T-cell (primary cell): ENCODE data around the gene EVI5L. TPM values are rescaled to one million over a fixed set of nuclear protein-coding genes. Genes with fewer than 3 reads are reported as not detected.
"Not testable (repeated sequence)": the region's sequence is repeated elsewhere in the genome, so short reads cannot be mapped to it uniquely, and the experiment has no call there.

Experiments
- ATAC-seq, 4 experiments: fragments of 200-7000 bp in 3 of 4; fragments of 150-1000 bp in 1 of 4; cut with Tn5 transposase; replicated peaks in 1 of 4; 1 replicate in 3 of 4; 2 replicates in 1 of 4; pipeline ENCODE4 v1.10.0; 2021; ENCODE audit warnings: moderate library complexity in 3 of 4, mild to moderate bottlenecking in 2 of 4, moderate number of reproducible peaks in 1 of 4
- CTCF ChIA-PET, 2 donors: fragments of 300-600 bp; sonication (Branson Sonifier 250); formaldehyde crosslinking; loops; one replicate each; lab custom pipeline; 2022; ENCODE audit warnings: antibody characterized with exemption in 2 of 2; lab: Charles Lee
- POLR2A ChIA-PET, 2 donors: fragments of 300-600 bp; sonication (Branson Sonifier 250); formaldehyde crosslinking; loops; one replicate each; lab custom pipeline; 2022; ENCODE audit warnings: antibody characterized with exemption in 2 of 2; lab: Charles Lee
- DNase-seq, 35 experiments: peaks; one replicate each; pipeline versions ENCODE4 v3.0.0 to v3.0.0-alpha.2; 2013 to 2023
- H3K27ac ChIP-seq: one replicate; pipeline ENCODE4 v1.5.1; 2013; ENCODE audit warnings: low read length
- H3K27me3 ChIP-seq, 2 experiments: replicated peaks in 1 of 2; 1 replicate in 1 of 2; 2 replicates in 1 of 2; pipeline versions ENCODE4 v1.6.1 to v1.7.0; 2013; ENCODE audit warnings: low read length in 1 of 2, mixed read lengths in 1 of 2; ENCODE audit not compliant: control insufficient read depth in 2 of 2, insufficient read depth in 2 of 2; ENCODE audit errors: extremely low read depth in 1 of 2
- H3K36me3 ChIP-seq, 2 donors: 1 replicate in 1 of 2; 2 replicates in 1 of 2; pipeline versions ENCODE4 v1.6.1 to v1.7.0; 2013; ENCODE audit warnings: low read length in 1 of 2; ENCODE audit not compliant: control insufficient read depth in 2 of 2, insufficient read depth in 1 of 2; ENCODE audit errors: extremely low read depth in 1 of 2
- H3K4me1 ChIP-seq, 2 experiments: 1 replicate in 1 of 2; 2 replicates in 1 of 2; pipeline versions ENCODE4 v1.6.1 to v1.7.0; 2013; ENCODE audit warnings: low read length in 2 of 2, mixed read lengths in 1 of 2; ENCODE audit not compliant: insufficient read depth in 2 of 2, control insufficient read depth in 1 of 2; ENCODE audit errors: extremely low read depth in 1 of 2
- H3K4me3 ChIP-seq, 2 donors: 1 replicate in 1 of 2; 2 replicates in 1 of 2; pipeline versions ENCODE4 v1.5.1 to v1.7.0; 2013; ENCODE audit warnings: mild to moderate bottlenecking in 2 of 2, low read length in 1 of 2, moderate library complexity in 1 of 2; ENCODE audit not compliant: control insufficient read depth in 1 of 2; ENCODE audit errors: extremely low read depth in 1 of 2
- H3K9me3 ChIP-seq: 2 replicates; pipeline ENCODE4 v1.7.0; 2013
- H3K27ac Mint-ChIP-seq, 2 donors: one replicate each; pipeline ENCODE4 v1.8.0; 2020 to 2021; ENCODE audit warnings: mild to moderate bottlenecking in 2 of 2, mixed read lengths in 2 of 2
- H3K27me3 Mint-ChIP-seq, 2 donors: one replicate each; pipeline ENCODE4 v1.8.0; 2021 to 2022; ENCODE audit warnings: mixed read lengths in 2 of 2
- H3K36me3 Mint-ChIP-seq: one replicate; pipeline ENCODE4 v1.8.0; 2021; ENCODE audit warnings: mixed read lengths
- H3K4me1 Mint-ChIP-seq, 3 donors: one replicate each; pipeline ENCODE4 v1.8.0; 2020 to 2022; ENCODE audit warnings: mixed read lengths in 3 of 3, mild to moderate bottlenecking in 1 of 3
- H3K4me3 Mint-ChIP-seq, 3 donors: one replicate each; pipeline ENCODE4 v1.8.0; 2020 to 2022; ENCODE audit warnings: mild to moderate bottlenecking in 3 of 3, mixed read lengths in 3 of 3, moderate library complexity in 3 of 3
- H3K9me3 Mint-ChIP-seq, 3 donors: one replicate each; pipeline ENCODE4 v1.8.0; 2020 to 2022; ENCODE audit warnings: mixed read lengths in 3 of 3
- WGBS: methylation state at CpG from one replicate; pipeline ENCODE4 v1.1.5; 2013; ENCODE audit warnings: missing lambda C conversion rate; ENCODE audit not compliant: insufficient coverage; 5-methylcytosine and 5-hydroxymethylcytosine counted together
- total RNA-seq, 35 experiments: library from RNA in 6 of 35; stranded (reverse) in 6 of 35; fragments of 120-200 nt in 1 of 35; gene quantifications; one replicate each; pipeline versions ENCODE4 v1.2.1 to v1.2.4 and lab custom pipeline; 2013 to 2026

The EVI5L gene
- total RNA-seq, 5 donors from 2014 or later (not counting 1 experiment from before 2014, with no cell fraction given), result 9.6 to 15.1 (median 13.7) TPM

GRCh38 chr19:7856109-7856591, 26.1 kb downstream of the EVI5L start:
- no peak overlapping the region for H3K27ac Mint-ChIP-seq
- ATAC-seq, result no peak
- H3K27me3 ChIP-seq, result peaks cover 0 to 77% of the 10 kb centered on the region in 2 experiments
- H3K4me3 ChIP-seq, result no peak overlapping the region
- no peak overlapping the region for H3K4me3 Mint-ChIP-seq
- peaks cover 0 to 17% of the 10 kb centered on the region in 2 experiments for H3K4me1 ChIP-seq
- POLR2A ChIA-PET, result no interaction called here
- H3K9me3 Mint-ChIP-seq, result no peaks in the 10 kb centered on the region
- H3K36me3 ChIP-seq, result peaks cover 0 to 6% of the 10 kb centered on the region in 2 donors
- peaks cover 0 to 7% of the 10 kb centered on the region in 2 donors for H3K27me3 Mint-ChIP-seq
- no peaks in the 10 kb centered on the region for H3K36me3 Mint-ChIP-seq
- DNase-seq, result no peak
- peaks cover 4 to 9% (median 6%) of the 10 kb centered on the region in 3 donors for H3K4me1 Mint-ChIP-seq
- 88% methylated on average over 5 of the region's 16 CpGs for WGBS
- CTCF ChIA-PET, result interaction anchor here in 1 of 2 donors (1.7 kb wide), 1 partner anchor 13 kb away, joined by 4 read pairs; no protein-coding TSS in a partner anchor
- H3K27ac ChIP-seq, result no peak overlapping the region
- H3K9me3 ChIP-seq, result no peaks in the 10 kb centered on the region

- Mint-ChIP-seq H3K27ac (no peak overlapping the region), H3K4me3 (no peak overlapping the region), H3K36me3 (no peaks in the 10 kb centered on the region), H3K9me3 (no peaks in the 10 kb centered on the region), H3K4me1 (peaks cover 6 to 16% (median 9%) of the 10 kb centered on the region in 3 donors), H3K27me3 (peaks cover 0 to 13% of the 10 kb centered on the region in 2 donors)
- ChIA-PET CTCF (interaction anchor here in 1 of 2 donors (1.7 kb wide), 1 partner anchor 12 kb away, joined by 4 read pairs; no protein-coding TSS in a partner anchor), POLR2A (no interaction called here)
- Histone ChIP-seq H3K4me1 (peaks cover 4 to 25% of the 10 kb centered on the region in 2 experiments), H3K27ac (no peak overlapping the region), H3K36me3 (peaks cover 0 to 6% of the 10 kb centered on the region in 2 donors), H3K27me3 (peaks cover 0 to 86% of the 10 kb centered on the region in 2 experiments), H3K4me3 (no peak overlapping the region), H3K9me3 (no peaks in the 10 kb centered on the region)
- ATAC-seq (no peak), DNase-seq (no peak)
- 91% methylated on average over 28 of the region's 38 CpGs for WGBS
Measured at GRCh38 chr19:7856679-7857663, 27.0 kb downstream of the EVI5L start.

GRCh38 chr19:7857727-7858108, 27.7 kb downstream of the EVI5L start:
- no peak overlapping the region for H3K4me3 ChIP-seq
- H3K4me1 ChIP-seq, result peaks cover 4 to 29% of the 10 kb centered on the region in 2 experiments
- Mint-ChIP-seq H3K27ac (no peak overlapping the region), H3K9me3 (no peaks in the 10 kb centered on the region), H3K4me1 (peaks cover 6 to 17% (median 9%) of the 10 kb centered on the region in 3 donors), H3K27me3 (peaks cover 0 to 14% of the 10 kb centered on the region in 2 donors), H3K4me3 (no peak overlapping the region), H3K36me3 (no peaks in the 10 kb centered on the region)
- peaks cover 0 to 6% of the 10 kb centered on the region in 2 donors for H3K36me3 ChIP-seq
- no peak overlapping the region for H3K27ac ChIP-seq
- CTCF ChIA-PET, result interaction anchor here in 1 of 2 donors (1.7 kb wide), 1 partner anchor 12 kb away, joined by 4 read pairs; no protein-coding TSS in a partner anchor
- ATAC-seq (no peak), DNase-seq (no peak)
- 74% methylated on average over 5 of the region's 8 CpGs for WGBS
- peaks cover 0 to 88% of the 10 kb centered on the region in 2 experiments for H3K27me3 ChIP-seq
- H3K9me3 ChIP-seq, result no peaks in the 10 kb centered on the region
- POLR2A ChIA-PET, result interaction anchor here (0.5 to 0.6 kb wide), 2 partner anchors 201 to 564 kb away, joined by 4 to 7 read pairs; partner anchors contain the start of gene INSR (in 1 of the 2)

GRCh38 chr19:7858109-7858770, 28.2 kb downstream of the EVI5L start:
- H3K27me3 ChIP-seq, result peaks cover 0 to 86% of the 10 kb centered on the region in 2 experiments
- Mint-ChIP-seq H3K27ac (no peak overlapping the region), H3K36me3 (no peaks in the 10 kb centered on the region), H3K27me3 (peaks cover 0 to 14% of the 10 kb centered on the region in 2 donors), H3K9me3 (no peaks in the 10 kb centered on the region), H3K4me3 (no peak overlapping the region), H3K4me1 (peaks cover 1 to 13% (median 5%) of the 10 kb centered on the region in 3 donors)
- H3K36me3 ChIP-seq, result peaks cover 0 to 6% of the 10 kb centered on the region in 2 donors
- peak in 1 of 4 experiments; percentile 33 for ATAC-seq
- peak in 4 of 35 experiments; percentile 31 to 43 (median 32) for DNase-seq
- no peak overlapping the region for H3K4me3 ChIP-seq
- H3K9me3 ChIP-seq, result no peaks in the 10 kb centered on the region
- POLR2A ChIA-PET, result interaction anchor here (0.5 to 0.6 kb wide), 2 partner anchors 201 to 564 kb away, joined by 4 to 7 read pairs; partner anchors contain the start of gene INSR (in 1 of the 2)
- 63% methylated on average over 21 of the region's 29 CpGs for WGBS
- no peak overlapping the region for H3K27ac ChIP-seq
- peaks cover 4 to 29% of the 10 kb centered on the region in 2 experiments for H3K4me1 ChIP-seq
- CTCF ChIA-PET, result interaction anchor here (0.6 to 1.1 kb wide), 2 partner anchors 11 to 140 kb away, joined by 3 to 7 read pairs; no protein-coding TSS in a partner anchor

- H3K36me3 Mint-ChIP-seq, DNase-seq, H3K27ac ChIP-seq, H3K9me3 ChIP-seq, H3K27ac Mint-ChIP-seq, H3K36me3 ChIP-seq, H3K4me3 ChIP-seq, H3K4me3 Mint-ChIP-seq, H3K9me3 Mint-ChIP-seq, ATAC-seq: not testable (repeated sequence)
- POLR2A ChIA-PET, result interaction anchor here (0.6 kb wide), 2 partner anchors 61 to 218 kb away, joined by 4 to 5 read pairs; partner anchors contain the start of gene SNAPC2 (in 1 of the 2)
- H3K27me3 Mint-ChIP-seq, result peaks cover 0 to 14% of the 10 kb centered on the region in 2 donors
- WGBS, result 92% methylated on average over 2 of the region's 8 CpGs
- CTCF ChIA-PET, result interaction anchor here (0.7 to 1.1 kb wide), 2 partner anchors 9 to 10 kb away, joined by 3 to 7 read pairs; no protein-coding TSS in a partner anchor
- H3K27me3 ChIP-seq, result peaks cover 0 to 86% of the 10 kb centered on the region in 2 experiments
- H3K4me1 Mint-ChIP-seq, result peaks cover 0 to 15% (median 5%) of the 10 kb centered on the region in 3 donors
- H3K4me1 ChIP-seq, result peaks cover 4 to 28% of the 10 kb centered on the region in 2 experiments
Measured at GRCh38 chr19:7859087-7859486, 29.1 kb downstream of the EVI5L start.
